SHP77 (cell line): Measurements from ENCODE around the gene RECQL5.

Experiments
- DNase-seq, 2 experiments: peaks; one replicate each; lab custom pipeline; 2025; lab: John Stamatoyannopoulos, UW

RECQL5 gene

DNA sequence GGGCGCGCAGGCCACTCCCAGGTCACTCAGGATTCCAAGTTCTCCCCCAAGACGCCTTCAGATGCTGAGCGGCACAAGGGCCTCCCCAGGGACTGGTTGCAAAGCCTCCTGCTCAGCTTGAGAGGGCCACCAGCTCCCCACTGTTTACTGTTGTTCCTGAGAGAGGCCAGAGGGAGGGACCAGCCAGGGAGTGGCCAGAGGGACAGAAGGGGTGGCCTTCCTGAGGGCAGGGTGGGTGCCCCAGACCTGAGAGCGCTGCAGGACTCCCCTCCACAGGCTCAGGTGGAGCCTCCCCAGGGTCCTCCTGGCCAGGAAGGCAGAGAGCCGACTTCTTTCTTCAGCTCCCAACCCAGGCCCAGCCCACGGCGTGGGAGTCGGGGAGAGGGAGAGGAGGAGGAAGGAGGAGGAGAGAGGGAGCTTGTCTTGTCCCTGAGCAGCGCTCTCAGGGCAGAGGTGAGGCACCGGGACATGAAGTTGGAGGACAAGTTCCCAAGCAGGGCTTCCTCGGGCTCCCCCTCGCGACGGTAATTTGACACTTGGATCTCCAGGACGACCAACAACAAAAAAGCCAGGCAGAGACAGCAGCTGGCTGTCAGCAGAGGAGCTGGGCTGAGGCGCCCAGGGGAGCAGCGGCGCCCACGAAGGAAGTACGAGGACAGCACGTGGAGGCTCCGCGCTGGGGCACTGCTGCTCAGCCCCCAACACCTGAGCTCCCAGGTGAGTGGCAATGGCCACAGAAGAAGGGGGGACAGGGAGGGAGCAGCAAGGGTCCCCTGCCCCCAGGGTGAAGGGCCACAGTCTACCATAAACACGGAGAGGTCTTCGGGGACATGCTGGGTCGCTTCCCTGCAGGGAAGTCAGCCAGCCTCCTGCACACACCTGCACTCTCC lies 33.2 kb downstream of the RECQL5 start:
- DNase-seq, result peak; percentile 88 to 92

DNA sequence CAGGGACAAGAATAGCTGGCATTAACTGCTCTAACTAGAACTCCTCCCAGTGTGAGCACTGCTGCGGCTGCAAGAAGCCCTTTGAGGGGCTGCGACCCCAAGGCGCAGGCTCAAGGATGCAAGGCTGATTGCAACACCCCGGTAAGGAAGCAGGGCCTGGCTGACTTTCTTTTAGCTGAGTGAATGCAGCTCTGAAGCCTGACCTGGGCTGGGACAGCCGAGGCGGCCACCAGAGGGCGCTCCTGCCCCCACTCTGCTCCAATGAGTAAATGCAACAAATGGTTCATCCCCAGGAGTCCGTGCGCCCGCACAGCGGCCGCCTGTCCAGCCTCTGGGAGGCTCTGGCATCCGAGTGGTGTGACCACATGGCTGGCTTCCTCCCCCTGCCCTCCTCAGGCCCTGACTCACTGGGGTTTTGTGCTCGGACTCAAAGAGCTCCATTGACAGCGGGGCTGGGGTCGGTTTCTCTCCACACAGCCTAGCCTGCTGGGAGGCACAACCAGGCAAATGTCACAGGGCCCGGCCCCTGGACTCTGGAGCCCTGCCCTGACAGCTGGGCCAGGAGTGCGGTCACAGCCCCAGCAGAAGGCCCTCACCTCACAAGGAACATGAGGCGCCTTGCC lies 34.0 kb downstream of the RECQL5 start, which contains the start of gene SMIM5:
Gene SMIM5 (plus strand): TSS at position 572 of the 623 bp plus-strand sequence. CDS start 6,768 bp downstream, outside the sequence.
- DNase-seq, result peak; percentile 56 to 62

DNA sequence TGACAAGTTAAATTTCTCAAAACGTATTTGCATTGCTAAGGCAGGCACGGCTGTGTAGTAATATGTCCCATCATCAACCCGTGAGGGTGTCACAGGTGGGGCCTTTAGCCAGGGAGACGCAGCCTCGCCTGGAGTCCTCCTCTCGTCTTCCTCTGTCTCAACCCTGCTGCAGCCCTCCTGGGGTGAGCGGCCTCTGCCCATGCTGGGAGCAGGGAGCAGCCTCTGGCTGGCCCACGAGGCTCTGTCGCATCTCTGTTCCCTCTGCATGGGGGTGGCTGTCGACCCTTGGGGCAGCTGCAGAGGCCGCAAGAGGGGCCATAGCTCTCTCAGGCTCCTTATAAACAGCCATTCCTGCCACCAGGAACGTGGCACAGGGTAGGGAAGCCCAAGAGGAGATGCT lies 34.5 kb downstream of the RECQL5 start:
- no peak for DNase-seq

DNA sequence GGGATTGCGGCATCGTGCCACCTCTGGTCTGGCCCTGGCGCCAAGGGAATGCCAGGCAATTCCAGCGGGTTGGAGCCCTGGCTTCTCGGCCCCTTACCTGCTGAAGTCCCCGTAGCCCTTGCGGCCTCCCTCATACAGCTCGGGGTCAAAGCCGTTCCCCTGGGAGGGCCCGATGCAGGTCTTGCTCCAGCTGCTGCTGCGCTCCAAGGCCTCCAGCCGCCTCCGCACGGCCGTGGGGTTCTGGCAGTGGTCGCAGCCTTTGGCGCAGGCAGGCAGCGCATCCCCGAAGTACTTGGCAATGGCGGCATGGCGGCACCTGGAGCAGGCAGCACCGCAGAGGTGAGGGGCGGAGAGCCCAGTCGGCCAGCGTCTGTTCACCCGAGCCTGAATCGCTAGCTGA lies 35.6 kb downstream of the RECQL5 start:
- no peak for DNase-seq

DNA sequence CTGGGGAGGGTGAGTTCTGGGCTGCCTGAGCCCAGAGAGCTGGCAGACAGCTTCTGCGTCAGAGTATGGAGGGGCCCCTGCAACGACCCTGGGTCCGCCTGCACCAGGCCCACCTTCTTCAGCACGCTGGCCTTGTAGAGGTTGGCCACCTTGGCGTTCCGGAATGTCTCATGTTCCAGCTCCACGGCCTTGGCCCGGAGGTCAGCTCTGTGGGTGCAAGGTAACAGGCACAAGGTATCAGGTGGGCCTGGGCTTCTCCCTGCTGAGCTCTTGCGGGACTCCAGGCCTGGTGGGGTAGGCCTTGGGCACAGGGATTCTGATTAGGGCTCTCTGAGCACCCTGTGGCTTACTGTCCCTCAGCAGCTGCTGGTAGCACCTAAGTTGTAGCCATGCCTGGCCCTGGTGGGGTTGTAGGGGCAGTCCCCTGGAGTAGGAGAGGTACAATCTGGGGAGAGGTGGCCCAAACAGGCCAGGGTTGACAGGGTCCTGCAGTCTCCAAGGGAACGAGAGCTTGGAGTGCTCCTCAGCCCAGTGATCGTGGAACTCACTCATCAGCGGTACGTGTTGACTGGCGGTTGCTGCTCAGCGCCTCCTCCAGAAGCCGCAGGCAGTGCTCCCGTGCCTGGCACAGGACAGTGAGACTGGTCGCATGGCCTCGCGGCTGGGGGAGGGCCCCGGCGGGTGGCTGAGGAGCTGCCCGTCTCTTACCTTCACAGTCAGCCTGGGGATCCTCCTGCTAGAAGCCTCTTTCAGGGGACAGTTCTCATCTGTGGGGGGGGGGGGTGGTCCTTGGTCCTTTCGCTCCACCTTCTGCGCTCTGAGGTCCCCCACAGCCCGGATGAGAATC lies 36.7 kb downstream of the RECQL5 start:
- DNase-seq, result no peak

DNA sequence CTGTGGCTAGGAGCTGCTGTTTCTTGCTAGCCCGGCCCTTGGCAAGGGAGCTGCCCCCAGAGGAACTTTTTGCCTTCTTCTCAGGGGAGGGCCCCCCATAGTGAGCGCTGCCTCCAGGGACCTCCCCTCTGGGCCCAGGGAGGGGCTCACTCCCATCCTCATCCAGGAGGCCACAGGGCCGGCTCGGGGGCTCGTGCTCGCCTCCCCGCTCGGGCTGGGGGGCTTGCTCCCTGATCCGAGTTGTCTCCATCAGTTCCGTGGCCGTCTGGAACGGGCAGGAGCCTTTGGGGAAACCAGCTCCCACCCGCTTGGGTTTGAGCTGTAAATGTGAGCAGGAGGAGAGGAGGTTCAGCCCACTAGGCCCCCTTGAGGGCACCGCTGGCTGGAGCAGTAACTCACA lies 37.8 kb downstream of the RECQL5 start:
- no peak for DNase-seq

DNA sequence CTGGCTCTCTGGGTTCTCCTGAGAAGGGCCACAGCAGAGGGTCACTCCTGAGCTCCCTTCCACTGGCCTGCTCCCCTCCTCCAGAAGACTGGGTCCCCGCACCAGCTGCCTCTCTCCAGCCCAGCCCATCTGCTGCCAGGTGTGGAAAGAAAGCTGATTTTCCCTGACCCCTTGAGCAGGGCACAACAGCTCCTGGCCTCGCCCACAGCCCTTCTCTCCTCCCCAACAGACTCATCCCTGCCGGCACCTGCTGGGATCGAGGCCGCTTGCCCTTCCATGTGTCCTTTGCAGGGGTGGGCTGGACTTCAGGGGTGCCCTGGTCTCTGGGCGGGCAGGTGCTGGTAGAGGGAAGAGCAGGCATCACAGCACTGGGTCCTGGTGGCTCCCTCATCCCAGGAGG lies 38.5 kb downstream of the RECQL5 start:
- no peak for DNase-seq

DNA sequence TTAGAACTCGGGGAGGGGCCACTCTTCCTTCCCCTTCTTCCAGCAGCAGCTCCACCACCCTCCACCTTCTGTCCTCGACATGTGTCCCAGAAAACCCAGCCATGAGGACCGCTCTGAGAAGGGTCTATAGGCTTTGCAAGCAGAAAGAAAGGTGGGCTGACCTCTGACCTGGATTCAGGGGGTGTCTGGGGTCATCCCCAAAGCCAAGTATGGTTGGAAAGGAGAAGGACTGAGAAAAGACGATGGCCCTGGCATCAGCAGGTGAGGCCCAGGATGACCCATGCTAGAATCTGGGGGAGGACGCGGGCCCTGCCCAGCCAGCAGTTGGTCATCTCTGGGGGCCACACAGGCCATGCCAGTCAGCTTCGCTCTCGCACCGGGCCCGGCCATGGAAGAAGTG lies 39.9 kb downstream of the RECQL5 start:
- no peak for DNase-seq

DNA sequence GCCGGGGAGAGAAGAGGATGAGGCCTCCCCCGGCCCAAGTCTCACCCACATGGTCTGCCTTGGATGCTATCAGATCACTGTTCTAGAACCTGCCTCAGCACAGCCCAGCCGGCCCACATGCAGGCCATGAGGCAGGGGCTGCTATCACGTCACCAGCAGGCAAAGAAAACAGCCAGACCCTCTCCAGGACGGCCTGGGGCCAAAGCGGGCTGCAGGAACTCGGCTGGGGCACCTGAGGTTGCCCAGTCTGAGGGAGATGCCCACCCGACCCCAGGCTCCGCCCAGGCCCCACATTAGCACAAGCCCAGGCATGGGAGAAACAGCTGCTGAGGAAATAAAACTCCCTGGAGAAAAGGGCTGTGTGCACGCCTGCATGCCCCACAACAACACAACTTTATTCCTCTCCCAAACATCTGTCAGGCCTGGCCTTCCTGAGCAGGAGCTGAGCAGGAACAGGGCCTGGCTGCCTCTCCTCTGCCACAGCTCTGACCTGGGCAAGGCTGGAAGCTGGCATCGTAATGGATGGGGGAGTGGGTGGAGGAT lies 40.4 kb downstream of the RECQL5 start:
- no peak for DNase-seq

DNA sequence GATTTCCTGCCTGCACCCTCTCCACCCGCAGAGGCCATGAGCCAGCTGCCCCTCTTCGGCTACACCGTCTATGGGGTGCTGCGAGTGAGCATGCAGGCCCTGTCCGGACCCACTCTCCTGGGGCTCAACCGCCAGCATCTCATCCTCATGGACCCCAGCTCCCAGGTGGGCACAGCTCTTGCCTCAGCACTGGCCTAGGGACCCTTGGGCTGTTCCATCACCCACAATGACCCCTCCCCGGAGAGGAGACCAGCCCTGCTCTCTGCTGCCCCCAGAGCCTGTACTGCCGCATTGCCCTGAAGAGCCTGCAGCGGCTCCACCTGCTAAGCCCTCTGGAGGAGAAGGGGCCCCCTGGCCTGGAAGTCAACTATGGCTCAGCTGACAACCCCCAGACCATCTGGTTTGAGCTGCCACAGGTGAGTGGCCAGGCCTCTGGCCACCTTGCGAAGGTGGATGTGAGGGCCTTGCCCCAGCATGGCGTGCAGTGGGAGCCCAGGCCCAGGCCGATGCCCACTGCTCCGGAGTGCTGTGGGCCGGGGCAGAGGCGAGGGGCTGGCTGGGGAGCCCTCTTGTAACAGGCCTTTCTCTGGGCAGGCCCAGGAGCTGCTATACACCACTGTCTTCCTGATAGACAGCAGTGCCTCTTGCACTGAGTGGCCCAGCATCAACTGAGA lies 41.0 kb downstream of the RECQL5 start:
- peak; percentile 29 to 42 for DNase-seq

DNA sequence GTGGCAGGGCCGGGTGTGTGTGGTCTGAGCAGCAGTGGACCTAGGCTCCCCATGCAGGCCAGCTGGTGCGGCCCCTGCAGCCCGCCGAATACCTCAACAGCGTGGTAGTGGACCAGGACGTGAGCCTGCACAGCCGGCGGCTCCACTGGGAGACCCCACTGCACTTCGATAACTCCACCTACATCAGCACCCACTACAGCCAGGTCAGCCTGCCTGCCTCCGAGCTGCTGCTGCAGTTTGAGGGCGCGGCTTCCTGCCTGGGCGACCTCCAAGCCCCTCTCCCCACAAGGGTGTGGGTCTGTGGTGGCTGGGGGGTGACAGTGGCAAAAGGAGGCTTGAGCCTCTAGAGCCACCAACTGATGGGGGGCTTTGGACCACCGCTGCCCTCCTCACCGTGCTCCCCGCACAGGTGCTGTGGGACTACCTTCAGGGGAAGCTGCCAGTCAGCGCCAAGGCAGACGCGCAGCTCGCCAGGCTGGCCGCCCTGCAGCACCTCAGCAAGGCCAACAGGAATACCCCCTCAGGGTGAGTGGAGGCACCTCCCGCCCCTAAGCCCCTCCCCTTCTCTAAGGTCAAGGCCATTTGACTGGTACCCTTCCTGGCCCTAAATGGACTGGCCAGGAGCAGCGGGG lies 42.1 kb downstream of the RECQL5 start:
- DNase-seq, result no peak

DNA sequence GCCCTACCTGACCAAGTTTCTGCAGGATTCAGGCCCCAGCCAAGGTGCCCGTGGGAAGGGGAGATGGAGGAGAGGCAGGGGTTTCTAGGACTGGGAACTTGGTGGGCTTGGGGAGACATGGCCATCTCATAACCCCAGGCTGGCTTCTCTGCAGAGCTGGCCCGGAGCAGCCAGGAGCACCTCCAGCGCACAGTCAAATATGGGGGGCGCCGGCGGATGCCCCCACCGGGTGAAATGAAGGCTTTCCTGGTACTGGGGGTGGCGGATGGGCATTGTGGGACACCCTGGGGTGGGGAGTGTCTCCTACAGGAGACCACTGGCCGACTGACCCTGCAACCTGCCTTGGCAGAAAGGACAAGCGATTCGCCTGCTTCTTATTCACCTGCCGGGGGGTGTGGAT lies 42.9 kb downstream of the RECQL5 start:
- no peak for DNase-seq

DNA sequence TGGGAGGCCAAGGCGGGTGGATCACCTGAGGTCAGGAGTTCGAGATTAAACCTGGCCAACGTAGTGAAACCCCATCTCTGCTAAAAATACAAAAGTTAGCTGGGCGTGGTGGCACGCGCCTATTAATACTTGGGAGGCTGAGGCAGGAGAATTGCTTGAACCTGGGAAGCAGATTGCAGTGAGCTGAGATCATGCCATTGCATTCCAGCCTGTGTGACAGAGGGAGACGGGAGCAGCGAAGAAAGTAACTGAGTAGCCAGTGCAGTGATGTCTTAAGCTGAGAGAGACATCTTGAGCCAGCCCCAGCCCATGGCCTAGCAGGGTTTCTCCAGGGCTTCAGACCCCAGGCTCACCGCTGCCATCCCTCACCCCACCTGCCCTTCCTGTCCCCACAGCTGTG lies 43.6 kb downstream of the RECQL5 start:
- DNase-seq, result no peak

DNA sequence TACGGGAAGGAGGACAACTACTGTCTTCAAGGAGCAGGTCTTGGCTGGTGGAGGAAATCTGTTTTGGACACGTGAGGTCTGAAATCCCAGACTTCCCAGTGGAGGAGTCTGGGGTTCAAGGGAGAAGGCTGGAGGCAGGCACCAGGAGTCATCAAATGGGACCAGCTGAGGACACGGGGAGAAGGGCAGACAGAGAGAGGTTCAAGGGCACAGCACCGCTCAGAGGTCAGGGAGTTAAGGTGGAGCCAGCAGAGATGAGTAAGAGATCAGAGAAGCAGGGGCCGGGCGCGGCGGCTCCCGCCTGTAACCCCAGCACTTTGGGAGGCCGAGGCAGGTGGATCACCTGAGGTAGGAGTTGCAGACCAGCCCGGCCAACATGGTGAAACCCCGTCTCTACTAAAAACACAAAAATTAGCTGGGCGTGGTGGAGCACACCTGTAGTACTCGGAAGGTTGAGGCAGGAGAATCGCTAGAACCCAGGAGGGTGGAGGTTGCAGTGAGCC lies 44.1 kb downstream of the RECQL5 start:
- DNase-seq, result no peak

DNA sequence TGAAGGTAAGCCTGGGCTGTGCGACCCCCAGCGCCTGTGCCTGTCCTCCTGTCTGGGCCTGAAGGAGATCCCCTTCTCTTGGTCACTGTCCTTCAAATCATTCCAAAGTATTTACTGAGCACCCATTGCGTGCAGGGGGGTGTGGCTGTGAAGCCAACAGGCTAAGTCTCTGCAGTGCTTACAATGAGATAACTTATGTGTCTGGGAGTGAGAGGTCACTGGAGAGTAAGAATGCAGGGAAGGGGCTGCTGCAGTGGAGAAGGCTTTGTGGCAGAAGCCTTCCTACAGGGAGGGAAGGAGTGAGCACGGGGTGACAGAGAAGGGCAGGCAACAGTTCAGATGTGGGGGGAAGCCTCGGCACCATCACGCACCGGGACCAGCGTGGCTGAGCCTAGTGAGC lies 44.9 kb downstream of the RECQL5 start:
- DNase-seq, result no peak

DNA sequence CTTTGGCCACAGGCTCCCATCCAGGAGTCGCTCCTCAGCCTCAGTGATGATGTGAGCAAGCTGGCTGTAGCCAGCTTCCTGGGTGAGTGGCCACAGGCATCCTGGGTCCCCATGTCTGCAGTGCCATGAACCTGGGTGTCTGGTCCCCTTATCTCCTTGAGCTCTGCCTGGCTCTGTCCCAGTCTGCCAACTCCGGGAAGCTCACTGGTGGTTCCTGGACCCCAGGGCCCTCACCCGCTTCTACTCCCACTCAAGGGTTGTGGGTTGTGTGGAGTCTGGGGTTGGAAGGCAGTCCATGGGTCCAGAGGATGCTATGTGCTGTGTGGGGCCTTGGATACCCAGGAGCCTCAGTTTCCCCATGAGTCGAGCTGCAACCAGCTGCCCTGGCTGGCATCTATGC lies 45.5 kb downstream of the RECQL5 start:
- no peak for DNase-seq

DNA sequence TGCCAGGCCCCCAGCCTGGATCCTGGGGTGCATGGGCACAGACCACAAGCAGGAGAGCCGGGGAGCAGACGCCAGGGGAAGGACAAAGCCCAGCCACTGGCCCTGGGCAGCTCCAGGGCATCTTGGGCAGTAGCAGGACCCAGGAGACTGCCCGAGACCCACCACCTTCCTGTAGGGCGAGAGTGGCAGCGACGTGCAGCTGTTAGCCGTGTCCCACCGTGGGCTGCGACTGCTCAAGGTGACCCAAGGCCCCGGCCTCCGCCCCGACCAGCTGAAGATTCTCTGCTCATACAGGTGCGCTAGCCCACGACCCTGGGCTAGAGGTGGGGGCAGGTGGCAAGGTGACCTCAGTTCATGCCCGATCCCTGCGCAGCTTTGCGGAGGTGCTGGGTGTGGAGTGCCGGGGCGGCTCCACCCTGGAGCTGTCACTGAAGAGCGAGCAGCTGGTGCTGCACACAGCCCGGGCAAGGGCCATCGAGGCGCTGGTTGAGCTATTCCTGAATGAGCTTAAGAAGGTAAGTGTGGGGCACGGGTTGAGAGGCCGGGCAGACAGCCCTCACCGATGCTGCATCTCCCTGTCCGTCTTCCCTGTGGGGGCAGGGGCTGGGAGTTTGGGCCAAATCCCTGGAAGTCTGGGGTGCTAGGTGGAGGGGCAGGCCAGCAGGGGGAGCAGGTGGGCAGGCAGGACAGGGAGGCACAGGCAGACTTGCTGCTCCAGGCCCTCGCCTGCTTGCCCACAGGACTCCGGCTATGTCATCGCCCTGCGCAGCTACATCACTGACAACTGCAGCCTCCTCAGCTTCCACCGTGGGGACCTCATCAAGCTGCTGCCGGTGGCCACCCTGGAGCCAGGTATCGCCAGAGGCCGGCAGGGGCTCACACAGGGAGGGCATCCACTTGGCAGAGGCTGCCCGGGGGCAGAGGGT lies 47.2 kb downstream of the RECQL5 start:
- peak; percentile 77 to 85 for DNase-seq

DNA sequence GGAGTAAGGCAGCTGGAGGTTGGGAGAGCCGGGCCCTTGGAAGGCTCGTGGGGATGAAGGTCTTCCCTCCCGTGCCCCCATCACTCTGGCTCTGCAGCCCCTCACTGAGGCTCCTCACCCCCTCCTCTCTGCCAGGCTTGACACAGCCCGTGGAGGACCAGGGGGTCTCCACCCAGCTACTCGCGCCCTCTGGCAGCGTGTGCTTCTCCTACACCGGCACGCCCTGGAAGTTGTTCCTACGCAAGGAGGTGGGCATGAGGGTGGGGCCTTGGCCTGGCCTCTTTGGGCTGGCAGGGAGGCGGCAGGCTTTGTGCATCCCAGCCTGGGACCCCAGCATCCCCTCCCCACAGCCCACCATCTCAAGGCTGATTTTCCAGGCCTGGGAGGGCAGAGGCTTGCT lies 49.3 kb downstream of the RECQL5 start:
- DNase-seq, result no peak

DNA sequence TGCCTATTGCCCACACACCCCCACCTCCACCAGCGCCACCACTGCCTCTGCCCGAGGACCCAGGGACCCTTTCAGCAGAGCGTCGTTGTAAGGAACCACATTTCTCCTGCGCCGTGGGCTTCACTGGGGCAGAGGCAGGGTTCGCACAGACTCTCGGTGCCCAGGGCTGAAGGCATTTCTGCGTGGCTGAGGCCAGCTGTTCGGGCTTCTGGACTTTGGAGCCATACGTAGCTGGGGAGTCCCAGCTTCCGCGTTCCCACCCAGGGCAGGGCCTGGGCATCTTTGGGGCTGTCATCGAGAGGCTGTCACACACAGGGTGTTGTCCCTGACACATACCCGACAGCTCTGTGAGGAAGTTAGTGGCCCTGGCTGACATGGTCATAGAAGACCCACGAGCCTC lies 49.7 kb downstream of the RECQL5 start:
- DNase-seq, result no peak
